IMR-90 (cell line): ENCODE data around the gene EDA. TPM values are rescaled to one million over a fixed set of nuclear protein-coding genes. Genes with fewer than 3 reads are reported as not detected.

ENCODE experiments used
- ATAC-seq: fragments of 200-7000 bp; cut with Tn5 transposase; 2 replicates; pipeline ENCODE4 v1.9.1; 2020; ENCODE audit warnings: low read depth, mild to moderate bottlenecking, moderate library complexity
- BruUV-seq: library from RNA; stranded (reverse); fragments of 400-500 nt; replicated peaks from 2 replicates; lab custom pipeline; 2021; lab: Mats Ljungman, UMichigan
- CTCF ChIA-PET: fragments of 300-600 bp; formaldehyde crosslinking; extraction: SDS; loops from one replicate; lab custom pipeline; 2021; ENCODE audit warnings: antibody characterized with exemption; lab: Yijun Ruan, JAX
- POLR2A ChIA-PET: fragments of 300-600 bp; sonication (Branson Sonifier 250); formaldehyde crosslinking; loops from one replicate; lab custom pipeline; 2022; ENCODE audit warnings: antibody characterized with exemption; ENCODE audit not compliant: unreplicated experiment; lab: Charles Lee
- DNase-seq: peaks from one replicate; pipeline ENCODE4 v3.0.0; 2013
- H2AFZ ChIP-seq: replicated peaks from 2 replicates; pipeline ENCODE3; 2013; ENCODE audit warnings: low read length, mild to moderate bottlenecking; ENCODE audit not compliant: poor library complexity
- H2AK5ac ChIP-seq: 2 replicates; pipeline ENCODE4 v1.6.1; 2013; ENCODE audit warnings: low read depth, low read length, inconsistent platforms
- H2AK9ac ChIP-seq: replicated peaks from 2 replicates; pipeline ENCODE3; 2013; ENCODE audit warnings: mild to moderate bottlenecking, low read depth, low read length, moderate library complexity; ENCODE audit not compliant: poor library complexity
- H2BK120ac ChIP-seq: 2 replicates; pipeline ENCODE4 v1.6.1; 2013; ENCODE audit warnings: low read depth, low read length, inconsistent platforms
- H2BK15ac ChIP-seq: 3 replicates; pipeline ENCODE4 v1.6.1; 2013; ENCODE audit warnings: low read depth, low read length, inconsistent platforms
- H2BK20ac ChIP-seq: 2 replicates; pipeline ENCODE4 v1.6.1; 2013; ENCODE audit warnings: low read depth, mild to moderate bottlenecking, inconsistent platforms, low read length, moderate library complexity
- H2BK5ac ChIP-seq: 2 replicates; pipeline ENCODE4 v1.6.1; 2013; ENCODE audit warnings: mild to moderate bottlenecking, low read depth, low read length, inconsistent platforms; ENCODE audit not compliant: poor library complexity, severe bottlenecking
- H3K14ac ChIP-seq: replicated peaks from 2 replicates; pipeline ENCODE4 v1.6.1; 2013; ENCODE audit warnings: low read depth, low read length, inconsistent platforms
- H3K18ac ChIP-seq: 2 replicates; pipeline ENCODE4 v1.6.1; 2013; ENCODE audit warnings: low read depth, low read length, control low read depth
- H3K23ac ChIP-seq: 2 replicates; pipeline ENCODE4 v1.6.1; 2013; ENCODE audit warnings: low read depth, low read length, inconsistent platforms
- H3K27ac ChIP-seq: 2 replicates; pipeline ENCODE4 v1.5.1; 2013; ENCODE audit warnings: mild to moderate bottlenecking, control low read depth, low read length; ENCODE audit not compliant: insufficient read depth
- H3K27me3 ChIP-seq: 2 replicates; pipeline ENCODE4 v1.6.1; 2013; ENCODE audit warnings: low read length; ENCODE audit not compliant: control insufficient read depth, insufficient read depth
- H3K36me3 ChIP-seq: 2 replicates; pipeline ENCODE4 v1.6.1; 2013; ENCODE audit warnings: low read length, mixed read lengths; ENCODE audit not compliant: control insufficient read depth, insufficient read depth
- H3K4ac ChIP-seq: 2 replicates; pipeline ENCODE4 v1.6.1; 2013; ENCODE audit warnings: low read depth, low read length, inconsistent platforms
- H3K4me1 ChIP-seq: 2 replicates; pipeline ENCODE4 v1.6.1; 2013; ENCODE audit warnings: low read length, mixed read lengths; ENCODE audit not compliant: control insufficient read depth, insufficient read depth
- H3K4me2 ChIP-seq: 2 replicates; pipeline ENCODE4 v1.6.1; 2013; ENCODE audit warnings: low read depth, mild to moderate bottlenecking, control low read depth, low read length, moderate library complexity
- H3K4me3 ChIP-seq: 2 replicates; pipeline ENCODE4 v1.5.1; 2013; ENCODE audit warnings: low read depth, mild to moderate bottlenecking, control low read depth, low read length, moderate library complexity; ENCODE audit not compliant: insufficient read depth
- H3K56ac ChIP-seq: 2 replicates; pipeline ENCODE4 v1.6.1; 2013; ENCODE audit warnings: low read length, inconsistent platforms; ENCODE audit not compliant: insufficient read depth; ENCODE audit errors: extremely low read depth
- H3K79me1 ChIP-seq, 2 experiments: 2 replicates each; pipeline ENCODE4 v1.6.1; 2013; ENCODE audit warnings: low read length in 2 of 2, inconsistent platforms in 1 of 2, low read depth in 1 of 2
- H3K9ac ChIP-seq: 2 replicates; pipeline ENCODE4 v1.6.1; 2013; ENCODE audit warnings: low read depth, low read length, control low read depth
- H3K9me1 ChIP-seq: 2 replicates; pipeline ENCODE4 v1.6.1; 2013; ENCODE audit warnings: low read length, inconsistent platforms; ENCODE audit not compliant: insufficient read depth
- H3K9me3 ChIP-seq: 2 replicates; pipeline ENCODE4 v1.6.1; 2013; ENCODE audit warnings: low read length; ENCODE audit not compliant: control insufficient read depth, insufficient read depth
- H4K20me1 ChIP-seq: 2 replicates; pipeline ENCODE4 v1.6.1; 2013; ENCODE audit warnings: low read length, inconsistent platforms; ENCODE audit not compliant: insufficient read depth
- H4K5ac ChIP-seq: 2 replicates; pipeline ENCODE4 v1.6.1; 2013; ENCODE audit warnings: mild to moderate bottlenecking, low read depth, low read length, control low read depth
- H4K8ac ChIP-seq, 2 experiments: 2 replicates each; pipeline ENCODE4 v1.6.1; 2013; ENCODE audit warnings: low read depth in 2 of 2, low read length in 2 of 2, control low read depth in 1 of 2, inconsistent platforms in 1 of 2
- H4K91ac ChIP-seq: 2 replicates; pipeline ENCODE4 v1.6.1; 2013; ENCODE audit warnings: low read depth, low read length, inconsistent platforms; ENCODE audit not compliant: insufficient read depth
- MXI1 ChIP-seq: IDR thresholded peaks from 2 replicates; pipeline ENCODE4 v1.6.1; 2012; ENCODE audit warnings: low read depth, mild to moderate bottlenecking, low read length, moderate library complexity, borderline replicate concordance
- RAD21 ChIP-seq: IDR thresholded peaks from 2 replicates; pipeline ENCODE4 v1.6.1; 2012; ENCODE audit warnings: low read length, improper control_type of control experiment
- RCOR1 ChIP-seq: IDR thresholded peaks from 2 replicates; pipeline ENCODE4 v1.6.1; 2012; ENCODE audit warnings: mild to moderate bottlenecking, low read length, improper control_type of control experiment; ENCODE audit not compliant: insufficient replicate concordance
- RFX5 ChIP-seq: IDR thresholded peaks from 2 replicates; pipeline ENCODE4 v1.8.0; 2012; ENCODE audit warnings: low read depth, mild to moderate bottlenecking, low read length, moderate library complexity
- SMC3 ChIP-seq: fragments of 150-350 bp; IDR thresholded peaks from 2 replicates; pipeline ENCODE4 v1.6.1; 2016; ENCODE audit warnings: low read depth, mild to moderate bottlenecking, antibody characterized with exemption, low read length, moderate library complexity
- WGBS, 2 experiments: methylation state at CpG; one replicate each; pipeline versions ENCODE4 v1.1.5 to v1.1.7; 2013; ENCODE audit warnings: missing lambda C conversion rate in 2 of 2; ENCODE audit not compliant: insufficient read length in 1 of 2; ENCODE audit errors: extremely low coverage in 2 of 2; 5-methylcytosine and 5-hydroxymethylcytosine counted together
- dilution Hi-C: fragments of 300-500 bp; cut with HindIII; formaldehyde crosslinking; loops from one replicate; pipeline ENCODE4 v1.14.3; 2018; ENCODE audit warnings: low sequenced_read_pairs; ENCODE audit not compliant: unreplicated experiment
- in situ Hi-C: fragments of 300-500 bp; cut with MboI; formaldehyde crosslinking; loops from 3 replicates; pipeline ENCODE4 v1.14.3; 2019; ENCODE audit warnings: low sequenced_read_pairs, inconsistent platforms, mixed read lengths
- intact Hi-C: fragments of 100-400 bp; cut with micrococcal nuclease; formaldehyde crosslinking; loops from 2 replicates; pipeline ENCODE4 v1.10.0; 2022
- polyA plus RNA-seq, 3 experiments: library from polyadenylated mRNA; depleted of rRNA; stranded (reverse); fragments of >200 nt; gene quantifications; 2 replicates each; pipeline ENCODE4 v1.2.3, GENCODE V29; 2012; ENCODE audit warnings: low replicate concordance in 1 of 3
- total RNA-seq: library from RNA; depleted of rRNA; stranded (reverse); fragments of >200 nt; gene quantifications from 2 replicates; pipeline ENCODE4 v1.2.3, GENCODE V29; 2012
- TF ChIP-seq, protein P1 (sequence below): conservative IDR thresholded peaks from 2 replicates; pipeline ENCODE4 v1.5.1; 2012; ENCODE audit warnings: mild to moderate bottlenecking, low read depth, low read length, improper control_type of control experiment

EDA gene
- total and polyA plus RNA-seq, 2 of the 4 experiments (the other 2 are of a cell fraction): under 0.01 TPM; not detected in 1

DNA sequence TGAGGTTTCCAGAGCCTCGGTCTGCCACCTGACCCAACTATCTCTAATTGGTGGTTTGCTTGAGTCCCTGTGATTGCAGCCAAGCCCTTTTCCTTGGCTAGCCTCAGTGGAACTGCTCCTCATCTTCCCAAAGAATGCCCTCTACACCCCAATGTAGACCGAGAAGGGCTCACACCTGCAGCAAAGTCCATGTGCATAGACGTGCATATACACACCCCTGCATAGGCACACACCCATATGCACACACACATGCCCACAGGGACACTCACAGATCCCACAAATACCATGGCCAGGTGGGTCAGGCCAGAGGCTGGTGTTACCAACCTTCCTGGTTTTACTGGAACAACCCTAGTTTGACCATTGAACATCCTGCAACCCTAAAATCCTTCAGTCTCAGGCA is 433.5 kb downstream of the EDA start:
- Histone ChIP-seq H2AFZ (no peak overlapping the region), H3K36me3 (no peaks in the 10 kb centered on the region), H2AK5ac (no peak overlapping the region), H3K9ac (no peak overlapping the region), H3K23ac (no peak overlapping the region), H3K56ac (no peak overlapping the region), H3K4me2 (no peak overlapping the region), H4K8ac (no peak overlapping the region), H2BK20ac (no peak overlapping the region), H3K79me1 (no peaks in the 10 kb centered on the region), H2BK5ac (no peak overlapping the region), H3K27ac (no peak overlapping the region), H2AK9ac (no peak overlapping the region), H3K18ac (no peak overlapping the region), H3K9me1 (no peaks in the 10 kb centered on the region), H3K4me1 (no peaks in the 10 kb centered on the region), H4K20me1 (no peaks in the 10 kb centered on the region), H2BK15ac (no peak overlapping the region), H3K14ac (no peak overlapping the region), H2BK120ac (no peak overlapping the region), H3K27me3 (peaks cover 2% of the 10 kb centered on the region), H4K91ac (no peak overlapping the region), H3K4me3 (no peak overlapping the region), H4K5ac (no peak overlapping the region), H3K9me3 (no peaks in the 10 kb centered on the region), H3K4ac (no peak overlapping the region)
- intact Hi-C loops (no loop called here), in situ Hi-C loops (no loop called here), dilution Hi-C loops (no loop called here)
- TF ChIP-seq MXI1 (no peak), SMC3 (no peak), RCOR1 (no peak), RAD21 (no peak), RFX5 (no peak)
- TF ChIP-seq, protein P1, sequence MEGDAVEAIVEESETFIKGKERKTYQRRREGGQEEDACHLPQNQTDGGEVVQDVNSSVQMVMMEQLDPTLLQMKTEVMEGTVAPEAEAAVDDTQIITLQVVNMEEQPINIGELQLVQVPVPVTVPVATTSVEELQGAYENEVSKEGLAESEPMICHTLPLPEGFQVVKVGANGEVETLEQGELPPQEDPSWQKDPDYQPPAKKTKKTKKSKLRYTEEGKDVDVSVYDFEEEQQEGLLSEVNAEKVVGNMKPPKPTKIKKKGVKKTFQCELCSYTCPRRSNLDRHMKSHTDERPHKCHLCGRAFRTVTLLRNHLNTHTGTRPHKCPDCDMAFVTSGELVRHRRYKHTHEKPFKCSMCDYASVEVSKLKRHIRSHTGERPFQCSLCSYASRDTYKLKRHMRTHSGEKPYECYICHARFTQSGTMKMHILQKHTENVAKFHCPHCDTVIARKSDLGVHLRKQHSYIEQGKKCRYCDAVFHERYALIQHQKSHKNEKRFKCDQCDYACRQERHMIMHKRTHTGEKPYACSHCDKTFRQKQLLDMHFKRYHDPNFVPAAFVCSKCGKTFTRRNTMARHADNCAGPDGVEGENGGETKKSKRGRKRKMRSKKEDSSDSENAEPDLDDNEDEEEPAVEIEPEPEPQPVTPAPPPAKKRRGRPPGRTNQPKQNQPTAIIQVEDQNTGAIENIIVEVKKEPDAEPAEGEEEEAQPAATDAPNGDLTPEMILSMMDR: no peak
- ChIA-PET CTCF (interaction anchor here (0.6 kb wide), 1 partner anchor 462 kb away, joined by 5 read pairs; no protein-coding TSS in a partner anchor), POLR2A (no interaction called here)
- 41% methylated on average over 2 of the region's 3 CpGs; no CpG with 5 or more reads in 1 of the 2 experiments for WGBS, 2 experiments
- no TSS peak for BruUV-seq
- no peak for ATAC-seq
- DNase-seq: no peak
